Nephron progenitor cell (in vitro differentiated cells): ENCODE results near the gene PELI3.

Source experiments
- DNase-seq: peaks from one replicate; pipeline ENCODE4 v3.0.0; 2021
- H3K27ac Mint-ChIP-seq: 2 replicates; pipeline ENCODE4 v1.8.0; 2021; ENCODE audit warnings: mild to moderate bottlenecking, moderate library complexity, mixed read lengths
- H3K27me3 Mint-ChIP-seq: 2 replicates; pipeline ENCODE4 v1.8.0; 2021; ENCODE audit warnings: mild to moderate bottlenecking, low read depth, mixed read lengths; ENCODE audit not compliant: poor library complexity
- H3K36me3 Mint-ChIP-seq: 2 replicates; pipeline ENCODE4 v1.8.0; 2021; ENCODE audit warnings: low read depth, mixed read lengths
- H3K4me1 Mint-ChIP-seq: 2 replicates; pipeline ENCODE4 v1.8.0; 2021; ENCODE audit warnings: mixed read lengths
- H3K4me3 Mint-ChIP-seq: 2 replicates; pipeline ENCODE4 v1.8.0; 2021; ENCODE audit warnings: mild to moderate bottlenecking, moderate library complexity, mixed read lengths
- H3K9me3 Mint-ChIP-seq: 2 replicates; pipeline ENCODE4 v1.8.0; 2021; ENCODE audit warnings: mild to moderate bottlenecking, moderate library complexity, mixed read lengths
- CTCF ChIP-seq: fragments of 200-600 bp; sonication (generic); IDR thresholded peaks from 2 replicates; pipeline ENCODE4 v1.5.0; 2021; ENCODE audit warnings: antibody characterized with exemption

The PELI3 gene

GRCh38 chr11:66479394-66480116 is 12.8 kb downstream of the PELI3 start:
- Mint-ChIP-seq H3K27ac (peak overlapping the region; percentile 69), H3K4me1 (peaks cover 40% of the 10 kb centered on the region), H3K27me3 (peaks cover 3% of the 10 kb centered on the region), H3K9me3 (no peaks in the 10 kb centered on the region), H3K36me3 (no peaks in the 10 kb centered on the region), H3K4me3 (peak overlapping the region; percentile 95)
- no peak for DNase-seq
- no peak for TF ChIP-seq CTCF

GRCh38 chr11:66480117-66480938 is 13.6 kb downstream of the PELI3 start, which contains the start of gene DPP3:
Gene DPP3, plus strand, starts transcription at chr11:66480434. Its CDS starts 1,767 bp downstream, at chr11:66482201.
- no peaks in the 10 kb centered on the region for H3K9me3 Mint-ChIP-seq
- H3K4me1 Mint-ChIP-seq, result peaks cover 40% of the 10 kb centered on the region
- DNase-seq, result peak; percentile 98
- H3K4me3 Mint-ChIP-seq, result peak within 1 kb of the TSS; percentile 95
- TF ChIP-seq CTCF, result no peak
- H3K27ac Mint-ChIP-seq, result peak within 1 kb of the TSS; percentile 69
- no peaks in the 10 kb centered on the region for H3K36me3 Mint-ChIP-seq
- H3K27me3 Mint-ChIP-seq, result peaks cover 3% of the 10 kb centered on the region

- Mint-ChIP-seq H3K4me1 (peaks cover 5% of the 10 kb centered on the region), H3K9me3 (no peaks in the 10 kb centered on the region), H3K4me3 (no peak overlapping the region), H3K27ac (peak overlapping the region; percentile 57), H3K27me3 (peaks cover 3% of the 10 kb centered on the region), H3K36me3 (peaks cover 5% of the 10 kb centered on the region)
- TF ChIP-seq CTCF, result no peak
- no peak for DNase-seq
Measured at GRCh38 chr11:66484806-66485380, 18.2 kb downstream of the PELI3 start.

GRCh38 chr11:66488957-66489356 is 22.3 kb downstream of the PELI3 start:
- no peaks in the 10 kb centered on the region for H3K9me3 Mint-ChIP-seq
- no peak for TF ChIP-seq CTCF
- peak overlapping the region; percentile 83 for H3K27ac Mint-ChIP-seq
- H3K36me3 Mint-ChIP-seq, result peaks cover 10% of the 10 kb centered on the region
- DNase-seq, result no peak
- no peaks in the 10 kb centered on the region for H3K27me3 Mint-ChIP-seq
- H3K4me3 Mint-ChIP-seq, result no peak overlapping the region
- H3K4me1 Mint-ChIP-seq, result peaks cover 4% of the 10 kb centered on the region

GRCh38 chr11:66489636-66490035 is 22.9 kb downstream of the PELI3 start:
- TF ChIP-seq CTCF, result no peak
- Mint-ChIP-seq H3K9me3 (no peaks in the 10 kb centered on the region), H3K27ac (no peak overlapping the region), H3K4me1 (peaks cover 4% of the 10 kb centered on the region), H3K27me3 (no peaks in the 10 kb centered on the region), H3K4me3 (no peak overlapping the region), H3K36me3 (peaks cover 10% of the 10 kb centered on the region)
- DNase-seq, result no peak
